ENCODE data around the gene DHRSX.
"Not testable (repeated sequence)": the region's sequence is repeated elsewhere in the genome, so short reads cannot be mapped to it uniquely, and the experiment has no call there.

DHRSX gene

GRCh38 chrX:2388669-2389068 is 112.1 kb downstream of the DHRSX start:
- DNase-seq: no peak

- no peak for DNase-seq
Observed at GRCh38 chrX:2387614-2388239, 113.0 kb downstream of the DHRSX start.

GRCh38 chrX:2385224-2385623 is 115.6 kb downstream of the DHRSX start:
- no peak for DNase-seq

GRCh38 chrX:2384486-2384885 is 116.3 kb downstream of the DHRSX start:
- DNase-seq: no peak

GRCh38 chrX:2383735-2384134 is 117.0 kb downstream of the DHRSX start:
- DNase-seq: no peak

GRCh38 chrX:2383144-2383543 is 117.6 kb downstream of the DHRSX start:
- DNase-seq: no peak

- DNase-seq: not testable (repeated sequence)
Observed at GRCh38 chrX:2382433-2383048, 118.2 kb downstream of the DHRSX start.

- no peak for DNase-seq
Observed at GRCh38 chrX:2376166-2376565, 124.6 kb downstream of the DHRSX start.

GRCh38 chrX:2374086-2374485 is 126.7 kb downstream of the DHRSX start:
- no peak for DNase-seq

GRCh38 chrX:2373615-2374014 is 127.2 kb downstream of the DHRSX start:
- DNase-seq: no peak

GRCh38 chrX:2371026-2371711 is 129.6 kb downstream of the DHRSX start:
- no peak for DNase-seq

GRCh38 chrX:2370456-2370855 is 130.3 kb downstream of the DHRSX start:
- no peak for DNase-seq

- no peak for DNase-seq
Observed at GRCh38 chrX:2369206-2369605, 131.6 kb downstream of the DHRSX start.

GRCh38 chrX:2360731-2361130 is 140.0 kb downstream of the DHRSX start:
- DNase-seq: no peak

GRCh38 chrX:2359522-2359921 is 141.3 kb downstream of the DHRSX start:
- DNase-seq: not testable (repeated sequence)

GRCh38 chrX:2351999-2352995 is 148.5 kb downstream of the DHRSX start:
- no peak for DNase-seq

- DNase-seq: no peak
Observed at GRCh38 chrX:2351321-2351720, 149.5 kb downstream of the DHRSX start.

- DNase-seq: not testable (repeated sequence)
Observed at GRCh38 chrX:2350703-2351102, 150.1 kb downstream of the DHRSX start.

GRCh38 chrX:2350036-2350435 is 150.7 kb downstream of the DHRSX start:
- DNase-seq: not testable (repeated sequence)

- no peak for DNase-seq
Observed at GRCh38 chrX:2348211-2348610, 152.6 kb downstream of the DHRSX start.

- no peak for DNase-seq
Observed at GRCh38 chrX:2346158-2346557, 154.6 kb downstream of the DHRSX start.

- DNase-seq: no peak
Observed at GRCh38 chrX:2345562-2345961, 155.2 kb downstream of the DHRSX start.

GRCh38 chrX:2343413-2343812 is 157.4 kb downstream of the DHRSX start:
- DNase-seq: no peak
